ENCODE data around the gene SNX7.

The SNX7 gene, protein sequence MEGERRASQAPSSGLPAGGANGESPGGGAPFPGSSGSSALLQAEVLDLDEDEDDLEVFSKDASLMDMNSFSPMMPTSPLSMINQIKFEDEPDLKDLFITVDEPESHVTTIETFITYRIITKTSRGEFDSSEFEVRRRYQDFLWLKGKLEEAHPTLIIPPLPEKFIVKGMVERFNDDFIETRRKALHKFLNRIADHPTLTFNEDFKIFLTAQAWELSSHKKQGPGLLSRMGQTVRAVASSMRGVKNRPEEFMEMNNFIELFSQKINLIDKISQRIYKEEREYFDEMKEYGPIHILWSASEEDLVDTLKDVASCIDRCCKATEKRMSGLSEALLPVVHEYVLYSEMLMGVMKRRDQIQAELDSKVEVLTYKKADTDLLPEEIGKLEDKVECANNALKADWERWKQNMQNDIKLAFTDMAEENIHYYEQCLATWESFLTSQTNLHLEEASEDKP

DNA sequence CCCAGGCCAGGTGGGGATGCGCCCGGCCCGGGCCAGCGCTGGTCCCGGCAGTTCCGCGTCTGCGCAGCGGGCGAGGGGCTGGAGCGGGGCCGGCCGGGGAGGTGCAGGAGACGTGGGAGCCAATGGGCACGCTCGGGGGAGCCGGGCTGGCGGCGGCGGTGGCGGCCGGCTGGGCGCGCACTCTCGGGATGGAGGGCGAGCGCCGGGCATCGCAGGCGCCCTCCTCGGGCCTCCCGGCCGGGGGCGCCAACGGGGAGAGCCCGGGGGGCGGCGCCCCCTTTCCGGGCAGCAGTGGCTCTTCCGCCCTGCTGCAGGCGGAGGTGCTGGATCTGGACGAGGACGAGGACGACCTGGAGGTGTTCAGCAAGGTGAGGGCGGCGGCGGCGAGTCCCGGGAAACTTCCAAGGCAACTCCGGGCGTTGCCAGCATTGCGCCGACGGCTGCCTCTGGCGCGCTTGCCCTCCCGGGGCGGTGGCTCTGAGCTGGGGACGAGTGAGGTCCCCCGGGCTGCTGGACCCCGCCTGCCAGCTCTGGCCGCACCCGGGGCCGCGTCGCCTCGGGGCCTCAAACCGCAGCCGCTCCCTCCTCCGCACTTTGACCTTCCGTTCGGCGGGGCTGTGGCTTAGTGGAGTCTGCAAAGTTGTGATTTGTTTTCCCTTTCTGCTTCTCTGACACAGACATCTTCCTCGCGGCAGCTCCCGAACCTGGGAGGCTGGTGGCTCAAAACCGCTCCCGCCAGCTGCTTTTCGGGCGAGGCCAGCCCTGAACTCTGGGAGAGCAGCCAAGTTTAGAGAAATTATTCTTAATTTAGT, at the start of gene SNX7:
Gene SNX7, plus strand, starts transcription at position 178 of the 812 bp plus-strand sequence. Its CDS starts 11 bp downstream, at position 189.
- DNase-seq, result peak in 1 of 2 donors; percentile 10

DNA sequence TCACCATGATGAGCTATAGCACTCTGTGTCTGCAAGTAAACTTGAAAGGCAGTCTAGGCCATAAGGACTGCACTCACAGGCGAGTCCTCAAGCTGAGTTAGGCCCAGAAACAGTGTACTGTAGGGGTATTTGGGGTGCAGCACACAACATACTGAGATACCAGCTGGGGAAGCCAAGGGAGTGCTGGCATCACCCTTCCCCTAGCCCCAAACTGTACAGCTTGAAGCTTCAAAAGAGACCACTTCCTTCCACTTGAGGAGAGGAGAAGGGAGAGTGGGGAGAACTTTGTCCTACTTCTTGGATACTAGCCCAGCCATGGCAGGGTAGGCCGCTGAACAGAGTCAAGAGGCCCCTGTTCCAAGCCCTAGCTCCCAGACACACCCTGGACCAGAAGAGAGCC, 24.2 kb upstream of the SNX7 start:
- DNase-seq, result no peak

DNA sequence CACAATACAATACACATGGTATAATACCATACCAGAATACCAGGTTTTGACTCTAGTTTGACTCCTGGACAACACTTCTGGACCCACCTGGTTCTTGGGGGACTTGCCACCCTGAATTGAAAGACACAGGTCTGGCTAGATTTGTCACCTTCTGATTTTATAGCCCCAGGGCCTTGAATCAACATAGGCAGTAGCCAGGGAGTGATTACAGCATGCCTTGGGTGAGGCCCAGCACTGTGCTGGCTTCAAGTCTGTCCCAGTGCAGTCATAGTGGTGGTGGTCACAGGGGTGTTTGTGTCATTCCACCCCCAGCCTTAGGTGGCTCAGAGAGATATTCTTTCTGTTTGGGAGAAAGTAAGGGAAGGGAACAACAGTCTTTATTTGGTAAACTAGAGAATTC, 23.3 kb upstream of the SNX7 start:
- DNase-seq, result no peak

DNA sequence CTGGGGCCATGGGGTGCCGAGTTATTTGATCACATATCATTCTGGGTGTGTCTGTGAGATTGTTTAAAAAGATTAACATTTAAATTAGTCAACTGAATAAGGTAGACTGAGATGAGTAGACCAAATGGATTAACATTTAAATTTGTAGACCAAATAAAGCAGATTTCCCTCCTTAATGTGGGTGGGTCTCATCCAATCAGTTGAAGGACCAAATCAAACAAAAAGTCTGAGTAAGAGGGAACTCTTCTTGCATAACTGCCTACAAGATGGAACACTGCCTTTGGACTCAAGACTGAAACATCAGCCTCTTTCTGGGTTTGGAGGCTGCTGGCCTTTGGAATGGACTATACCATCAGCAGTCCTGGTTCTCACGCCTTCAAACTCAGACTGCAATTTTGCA, 17.0 kb upstream of the SNX7 start:
- no peak for DNase-seq

DNA sequence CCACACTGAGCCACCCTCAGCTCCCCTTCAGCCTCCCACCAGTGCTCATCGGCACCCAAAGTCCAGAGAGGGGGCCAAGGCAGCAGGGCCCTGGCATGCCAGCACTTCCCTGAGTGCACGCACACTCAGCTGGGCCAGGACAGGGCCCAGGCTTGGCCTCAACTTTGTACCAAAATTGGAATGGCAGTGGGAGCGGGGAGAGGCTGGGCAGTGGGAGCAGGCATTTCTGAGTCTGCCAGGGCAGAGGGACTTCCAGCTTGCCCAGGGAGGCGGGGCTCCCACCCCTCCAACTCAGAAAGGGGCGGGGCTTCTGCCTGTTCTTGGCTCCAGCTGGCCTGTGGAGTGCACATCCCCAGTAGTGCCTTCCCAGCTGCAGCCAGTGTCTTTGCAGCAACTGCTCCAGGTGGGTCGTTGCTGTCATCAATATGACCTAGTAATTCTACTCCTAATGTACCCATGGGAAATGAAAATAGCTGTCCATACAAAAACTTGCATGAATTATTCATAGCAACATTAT, 10.3 kb upstream of the SNX7 start:
- no peak for DNase-seq

DNA sequence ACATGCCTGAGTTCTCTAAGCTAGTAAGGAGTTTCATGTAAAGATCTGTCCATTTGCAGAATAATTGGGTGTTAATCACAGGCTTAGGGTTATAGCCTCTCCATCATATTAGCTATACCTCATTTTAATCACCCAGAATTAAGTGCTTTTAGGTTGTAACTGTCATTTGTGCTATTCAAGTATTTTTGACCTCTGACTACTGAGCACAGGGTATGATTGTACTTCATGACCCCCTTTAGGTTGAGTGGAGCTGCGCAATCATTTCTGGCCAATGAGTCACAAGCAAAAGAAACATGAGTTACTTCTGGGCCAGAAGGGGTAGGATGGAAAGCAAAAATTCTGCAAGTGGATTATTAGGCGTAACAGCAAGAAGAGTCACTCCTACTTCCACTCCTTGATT, 8.4 kb upstream of the SNX7 start:
- no peak for DNase-seq

DNA sequence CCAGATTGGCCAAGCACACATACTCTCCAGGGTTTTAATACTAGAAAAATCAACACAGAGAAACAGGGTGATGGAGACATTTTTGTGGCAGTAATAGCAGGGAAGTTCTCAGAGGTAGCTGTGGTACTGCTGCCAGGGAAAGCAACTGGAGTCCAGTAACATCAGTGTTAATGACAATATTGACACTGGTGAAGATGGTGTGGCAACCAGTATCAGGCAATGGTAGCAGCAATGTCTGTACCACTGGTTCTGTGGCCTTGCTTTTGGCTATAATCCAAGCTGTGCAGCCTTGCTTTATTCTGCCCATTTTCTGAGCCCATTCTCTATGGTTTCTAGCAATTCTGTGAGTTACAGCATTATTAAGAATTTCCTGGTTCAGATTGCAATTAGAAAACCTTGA, 1.6 kb upstream of the SNX7 start:
- DNase-seq, result no peak

DNA sequence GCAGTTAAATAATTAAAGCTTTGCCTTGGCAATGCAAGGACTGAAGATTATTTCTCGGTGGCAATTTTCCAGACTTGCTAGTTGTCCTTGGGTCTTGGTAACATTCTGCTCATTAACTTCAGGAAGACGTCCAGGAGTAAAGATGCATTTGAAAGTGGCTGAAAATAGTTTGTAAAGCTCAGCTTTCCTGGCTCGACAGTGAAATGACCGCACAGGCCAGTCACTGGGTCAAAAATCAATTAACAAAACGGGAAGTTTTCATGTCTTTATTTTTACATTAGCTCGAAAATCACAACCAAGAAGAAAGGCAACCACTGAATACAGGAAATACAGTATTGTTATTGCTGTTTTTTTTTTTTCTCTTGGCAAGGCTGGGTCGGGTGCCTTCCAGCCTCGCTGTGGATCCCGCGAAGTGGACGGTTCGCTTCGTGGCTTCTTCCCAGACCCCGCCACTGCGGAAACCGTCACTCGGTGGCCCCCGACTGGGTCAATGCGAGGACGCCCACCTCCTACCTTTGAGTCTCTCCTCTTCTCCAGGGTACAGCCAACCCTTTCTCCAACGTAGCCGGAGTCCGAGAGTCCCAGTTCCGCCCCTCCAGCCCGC, 479 bp upstream of the SNX7 start:
- DNase-seq, result no peak

DNA sequence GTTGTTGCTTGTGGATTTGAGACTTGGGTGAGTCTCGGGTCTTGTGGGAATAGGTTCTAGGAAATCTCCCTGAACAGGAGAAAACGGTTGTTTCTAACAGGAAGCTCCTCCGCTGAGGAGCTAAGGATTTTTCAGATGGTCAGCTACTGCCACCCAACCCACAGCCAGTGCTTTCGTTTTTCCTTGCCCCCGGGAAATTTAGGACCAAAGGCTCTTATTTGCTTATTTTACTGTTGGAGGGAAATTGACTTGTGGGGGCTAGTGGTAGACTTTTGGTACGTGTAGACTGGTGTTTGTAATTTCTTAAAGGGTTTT, 792 bp downstream of the SNX7 start:
- no peak for DNase-seq

DNA sequence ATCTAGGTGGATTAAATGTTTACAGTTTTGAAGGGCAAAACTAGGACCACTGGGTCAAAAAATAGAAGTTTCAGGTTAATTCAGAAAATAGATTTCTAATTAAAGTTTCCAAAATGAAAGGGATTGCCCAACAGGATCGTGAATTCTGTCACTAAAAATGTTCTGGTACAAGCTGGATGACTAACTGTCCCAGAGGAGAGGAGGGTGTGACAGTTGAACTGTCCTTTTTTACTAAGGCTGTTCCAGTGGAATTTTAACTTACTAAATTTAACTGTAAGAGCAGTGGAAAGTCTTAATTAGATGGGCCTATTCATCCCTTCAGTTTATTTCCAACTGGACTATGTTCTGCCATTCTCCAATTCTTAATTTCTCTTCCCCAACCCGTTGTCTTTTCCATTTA, 7.2 kb downstream of the SNX7 start:
- DNase-seq, result no peak

DNA sequence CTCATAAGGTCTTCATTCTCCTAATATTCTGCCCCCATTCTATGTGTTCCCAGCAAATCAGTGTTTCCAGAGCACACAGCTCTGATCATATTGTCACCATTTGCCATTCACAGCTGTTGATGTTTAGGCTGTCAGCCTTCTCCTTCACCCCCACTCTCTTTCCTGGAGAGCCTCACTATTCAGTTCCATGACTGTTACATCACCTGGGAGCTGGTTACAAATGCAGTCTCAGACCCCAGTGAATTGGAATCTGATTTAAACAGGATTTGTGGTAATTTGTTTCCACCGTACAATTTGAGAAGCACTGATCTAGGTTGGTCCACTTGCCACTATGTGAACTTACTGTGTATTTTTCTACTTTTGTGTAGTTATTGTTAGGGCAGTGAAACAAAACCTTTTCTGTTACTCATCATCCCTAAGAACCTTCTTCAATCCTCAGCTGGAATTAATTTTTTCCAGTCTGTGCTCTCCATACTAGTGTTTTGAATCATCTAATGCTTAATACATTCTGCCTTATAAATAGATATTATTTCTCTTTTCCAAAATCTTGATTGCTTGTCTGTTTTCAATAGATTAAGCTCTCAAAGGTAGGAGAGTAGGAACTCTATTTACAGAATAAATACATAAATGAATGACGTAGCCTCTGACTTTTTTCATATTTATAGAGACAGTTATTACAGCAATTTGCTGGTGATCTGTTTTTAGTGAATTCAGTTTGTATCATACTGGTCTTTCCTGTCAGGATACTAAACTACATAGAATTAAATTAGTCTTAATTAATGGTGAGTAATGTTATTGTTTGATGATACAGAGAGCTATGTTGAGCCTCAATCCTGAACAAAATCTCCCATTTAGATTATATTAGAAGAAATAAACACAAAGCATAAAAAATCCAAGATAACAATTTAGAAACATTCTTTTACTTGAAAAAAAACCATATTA, 8.1 kb downstream of the SNX7 start:
- DNase-seq, result no peak

DNA sequence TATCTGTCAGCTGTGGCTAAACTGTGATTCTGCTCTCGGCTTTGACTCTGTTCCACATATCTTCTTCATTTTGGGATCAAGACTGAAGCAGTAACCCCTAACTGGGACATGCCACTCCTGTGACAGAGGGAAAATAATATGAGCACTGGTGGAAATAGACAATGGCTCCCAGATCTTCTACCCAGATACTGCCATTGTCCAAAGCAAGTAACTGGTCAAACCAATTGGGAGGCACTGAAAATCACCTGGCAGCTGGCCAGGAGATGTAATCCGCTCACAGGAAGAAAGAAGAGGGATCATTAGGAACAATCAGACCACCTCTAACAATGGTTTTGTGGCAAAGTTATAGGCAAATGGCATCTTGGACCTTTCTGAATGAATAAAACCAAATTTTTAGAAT, 10.7 kb downstream of the SNX7 start:
- DNase-seq, result no peak

DNA sequence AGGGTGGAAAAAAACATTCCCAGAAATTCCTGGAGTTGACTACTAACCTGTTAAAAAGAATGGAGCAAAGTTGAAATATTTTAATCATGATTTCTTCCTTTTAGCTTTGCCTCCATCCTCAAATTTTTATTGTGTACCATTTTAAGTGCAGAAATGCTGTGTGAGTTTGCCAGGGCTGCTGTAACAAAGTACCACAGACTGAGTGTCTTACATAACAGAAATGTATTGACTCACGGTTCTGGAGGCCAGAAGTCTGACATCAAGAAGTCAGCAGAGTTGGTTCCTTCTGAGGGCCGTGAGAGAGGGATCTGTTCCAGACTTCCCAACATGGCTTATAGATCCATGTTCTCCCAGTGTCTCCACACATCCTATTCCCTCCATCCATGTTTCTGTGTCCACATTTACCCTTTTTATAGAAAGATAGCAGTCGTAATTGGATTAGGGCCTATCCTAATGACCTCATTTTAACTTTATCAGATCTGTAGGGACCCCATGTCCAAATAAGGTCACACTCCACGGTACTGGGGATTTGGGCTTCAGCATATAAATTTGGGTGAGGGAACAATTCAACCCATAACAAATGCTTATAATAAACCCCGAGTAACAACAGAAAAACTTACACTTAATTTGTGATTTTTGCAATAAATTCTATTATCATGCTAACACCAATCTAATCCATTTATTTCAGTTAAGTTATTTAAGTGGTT, 12.7 kb downstream of the SNX7 start:
- no peak for DNase-seq

DNA sequence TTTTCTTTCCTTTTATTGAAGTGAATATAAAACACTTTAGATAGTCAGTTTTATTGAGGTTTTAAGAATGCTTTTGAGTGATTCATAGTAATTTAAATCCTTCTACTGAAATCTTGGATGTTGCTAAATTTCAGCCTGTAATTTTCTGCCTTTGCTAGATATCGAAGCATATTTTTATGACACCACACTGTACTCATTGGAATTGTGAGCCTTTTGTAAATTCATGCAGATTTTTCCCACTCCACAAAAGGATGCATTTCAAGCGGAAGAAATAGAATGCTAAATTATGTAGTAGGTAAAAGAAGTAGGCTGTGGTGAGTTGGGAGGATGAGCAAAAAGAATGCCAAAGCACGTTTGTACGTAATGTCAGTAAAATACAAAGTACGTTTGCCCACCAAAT, 13.8 kb downstream of the SNX7 start:
- no peak for DNase-seq

DNA sequence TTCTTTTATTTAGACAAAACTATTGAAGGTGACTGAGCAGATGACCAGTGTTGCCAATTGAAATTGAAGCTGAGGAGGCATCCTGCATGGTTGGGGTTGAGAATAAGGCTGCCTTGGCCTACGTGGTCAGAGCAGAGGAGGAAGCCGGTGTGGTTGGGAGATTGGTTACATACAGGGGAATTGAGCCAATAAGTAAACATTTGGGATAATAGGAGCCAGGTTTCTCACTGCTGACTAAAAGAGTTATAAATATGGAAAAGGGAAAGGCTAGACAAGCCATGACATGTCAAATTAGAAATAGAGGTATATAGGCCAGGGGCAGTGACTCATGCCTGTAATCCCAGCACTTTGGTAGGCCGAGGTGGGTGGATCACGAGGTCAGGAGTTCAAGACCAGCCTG, 15.8 kb downstream of the SNX7 start:
- no peak for DNase-seq

DNA sequence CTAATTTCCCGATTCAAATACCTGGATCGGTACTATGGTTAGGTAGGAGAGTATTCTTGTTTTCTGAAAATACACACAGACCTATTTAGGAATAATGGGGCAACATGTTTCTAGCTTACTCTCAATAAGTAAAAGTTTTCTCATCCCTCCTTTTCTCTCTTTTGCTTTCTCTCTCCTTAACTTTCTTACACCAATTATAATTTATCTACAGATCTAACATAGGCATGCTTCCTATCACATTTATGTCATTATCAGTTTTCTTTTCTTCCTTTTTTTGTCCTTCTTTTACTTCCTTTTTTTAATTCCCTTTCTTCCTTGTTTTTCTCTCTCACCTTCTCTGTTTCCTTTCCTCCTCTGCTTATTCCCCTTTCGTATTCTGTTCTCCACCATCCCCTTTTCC, 20.3 kb downstream of the SNX7 start:
- DNase-seq, result no peak

DNA sequence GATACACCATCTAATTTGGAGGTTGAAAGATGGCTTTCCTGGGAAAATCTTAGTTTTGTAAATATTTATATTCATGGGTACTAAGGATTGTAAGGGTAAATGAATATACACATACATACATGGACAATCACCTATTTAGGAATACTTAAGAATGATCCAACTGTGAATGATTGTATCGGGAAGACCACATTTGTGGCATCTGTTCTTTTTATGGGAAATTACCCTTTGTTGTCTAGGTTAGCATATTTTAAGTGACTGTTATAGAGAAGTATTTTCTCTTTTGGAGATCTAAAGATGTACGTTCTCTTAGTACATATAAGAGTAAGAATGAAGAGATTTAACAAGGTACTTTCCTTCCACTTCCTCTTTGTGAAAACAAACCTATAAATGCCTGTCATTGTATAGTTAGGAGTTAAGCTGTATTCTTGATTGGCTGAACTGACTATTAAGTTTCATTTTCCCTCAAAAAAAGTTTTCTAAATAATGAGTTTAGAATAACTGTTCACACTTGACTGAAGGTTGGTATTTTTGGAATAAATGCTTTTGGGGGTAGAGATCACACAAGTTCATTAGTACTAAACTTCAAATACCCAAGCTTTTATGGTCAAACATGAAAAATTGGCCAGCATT, 26.7 kb downstream of the SNX7 start:
- DNase-seq, result no peak

DNA sequence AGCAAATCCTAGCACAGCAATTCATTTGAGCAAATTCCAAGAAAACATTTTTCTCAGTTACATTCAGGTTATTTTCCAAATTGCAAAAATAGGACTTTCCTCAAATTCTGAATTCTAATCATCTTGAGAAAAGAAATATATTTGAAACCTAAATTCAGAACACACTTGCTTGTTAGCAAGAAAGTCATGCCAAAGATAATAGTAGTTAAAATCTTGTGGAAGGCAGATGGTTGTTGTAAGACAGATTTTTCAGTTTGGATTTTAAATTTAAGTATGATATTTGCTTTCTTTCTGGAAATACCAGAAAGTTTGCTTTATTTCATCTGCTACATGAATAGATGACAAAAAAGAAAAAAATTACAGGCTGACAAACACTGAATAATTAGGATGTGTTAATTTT, 29.1 kb downstream of the SNX7 start:
- no peak for DNase-seq

DNA sequence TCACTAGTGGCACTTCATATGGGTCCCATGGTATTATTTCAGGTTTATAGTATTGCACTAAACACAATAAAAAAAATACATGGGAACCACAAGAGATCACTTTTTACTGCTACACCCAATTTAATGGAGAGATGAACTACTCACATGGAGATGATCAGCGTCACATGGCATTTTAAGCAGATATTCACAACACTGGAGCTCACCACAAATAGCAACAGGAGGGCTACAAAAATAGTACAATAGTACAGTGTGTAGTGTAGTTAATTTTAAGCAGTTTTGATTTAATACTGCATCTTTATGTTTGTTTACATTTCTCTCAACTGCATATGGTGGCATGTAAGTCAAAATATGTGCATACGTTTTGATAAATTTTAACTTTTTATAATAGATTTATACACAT, 31.0 kb downstream of the SNX7 start:
- DNase-seq, result no peak

DNA sequence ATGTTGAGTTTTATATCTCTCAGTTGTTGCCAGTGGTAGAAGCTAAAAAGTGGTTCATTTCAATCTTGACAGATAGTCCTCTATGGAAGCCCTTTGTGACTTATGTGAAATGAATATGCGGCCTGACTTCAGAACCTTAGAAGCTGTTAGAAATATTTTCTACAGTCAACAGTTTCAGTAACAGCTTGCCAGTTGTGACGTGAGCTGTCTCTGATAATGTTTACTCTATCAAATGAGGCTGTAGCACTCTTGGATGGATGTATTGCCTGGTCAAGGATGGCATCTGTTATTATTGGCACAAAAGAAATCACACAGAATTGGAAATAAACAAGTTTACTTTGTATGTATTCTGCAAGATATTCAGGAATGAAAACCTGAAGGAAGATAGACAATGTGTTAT, 31.9 kb downstream of the SNX7 start:
- DNase-seq, result no peak

DNA sequence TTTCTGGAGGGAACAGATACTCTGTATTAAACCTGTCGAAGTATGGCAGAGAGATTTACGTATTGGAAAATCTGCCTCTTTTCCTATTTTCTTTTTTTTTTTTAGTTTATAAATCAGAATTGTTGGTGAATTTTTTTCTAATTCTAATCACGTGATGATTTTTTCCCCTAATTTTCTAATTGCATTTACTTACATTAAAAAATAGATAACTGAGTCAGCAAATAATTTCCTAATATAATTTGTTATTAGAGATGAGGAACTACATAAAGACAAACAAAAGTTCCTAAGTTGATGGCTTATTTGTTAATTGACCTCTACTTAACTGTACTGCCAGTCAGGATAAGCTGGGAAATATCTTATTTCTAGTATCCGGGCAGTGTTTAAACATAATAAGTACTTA, 34.6 kb downstream of the SNX7 start:
- DNase-seq, result no peak

DNA sequence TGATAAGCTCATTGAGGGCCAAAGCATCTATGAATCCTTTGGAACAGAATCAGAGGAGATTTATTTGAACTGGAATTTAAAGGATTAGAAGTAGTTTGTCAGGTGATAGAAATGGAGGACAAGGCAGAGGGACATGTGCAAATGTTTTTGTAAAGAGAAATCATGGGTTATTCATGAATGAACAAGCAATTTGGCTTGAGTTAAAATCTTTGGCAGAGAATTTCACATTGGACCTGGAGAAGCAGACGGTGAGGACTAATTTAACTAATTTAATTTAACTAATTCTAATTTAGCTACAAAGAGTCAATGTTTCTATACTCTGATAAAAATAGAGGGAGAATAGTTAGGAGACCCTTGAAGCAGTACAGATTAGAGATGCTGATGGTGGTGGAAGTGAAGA, 36.3 kb downstream of the SNX7 start:
- no peak for DNase-seq
